IPS-15b (cell line): ENCODE results near the gene NMNAT2.

Source experiments
- H3K27me3 ChIP-seq: one replicate; pipeline ENCODE4 v1.6.1; 2013; ENCODE audit warnings: low read length; ENCODE audit not compliant: control insufficient read depth, insufficient read depth
- H3K36me3 ChIP-seq: one replicate; pipeline ENCODE4 v1.6.1; 2013; ENCODE audit warnings: low read length; ENCODE audit not compliant: control insufficient read depth, insufficient read depth
- H3K4me1 ChIP-seq: one replicate; pipeline ENCODE4 v1.6.1; 2013; ENCODE audit warnings: mild to moderate bottlenecking, low read length; ENCODE audit not compliant: control insufficient read depth, insufficient read depth
- H3K4me3 ChIP-seq: one replicate; pipeline ENCODE4 v1.5.1; 2013; ENCODE audit warnings: low read depth, low read length
- H3K9ac ChIP-seq: one replicate; pipeline ENCODE4 v1.6.1; 2013; ENCODE audit warnings: low read depth, mild to moderate bottlenecking, low read length
- H3K9me3 ChIP-seq: one replicate; pipeline ENCODE4 v1.6.1; 2013; ENCODE audit warnings: mild to moderate bottlenecking, low read length; ENCODE audit not compliant: control insufficient read depth, insufficient read depth

Gene NMNAT2

DNA sequence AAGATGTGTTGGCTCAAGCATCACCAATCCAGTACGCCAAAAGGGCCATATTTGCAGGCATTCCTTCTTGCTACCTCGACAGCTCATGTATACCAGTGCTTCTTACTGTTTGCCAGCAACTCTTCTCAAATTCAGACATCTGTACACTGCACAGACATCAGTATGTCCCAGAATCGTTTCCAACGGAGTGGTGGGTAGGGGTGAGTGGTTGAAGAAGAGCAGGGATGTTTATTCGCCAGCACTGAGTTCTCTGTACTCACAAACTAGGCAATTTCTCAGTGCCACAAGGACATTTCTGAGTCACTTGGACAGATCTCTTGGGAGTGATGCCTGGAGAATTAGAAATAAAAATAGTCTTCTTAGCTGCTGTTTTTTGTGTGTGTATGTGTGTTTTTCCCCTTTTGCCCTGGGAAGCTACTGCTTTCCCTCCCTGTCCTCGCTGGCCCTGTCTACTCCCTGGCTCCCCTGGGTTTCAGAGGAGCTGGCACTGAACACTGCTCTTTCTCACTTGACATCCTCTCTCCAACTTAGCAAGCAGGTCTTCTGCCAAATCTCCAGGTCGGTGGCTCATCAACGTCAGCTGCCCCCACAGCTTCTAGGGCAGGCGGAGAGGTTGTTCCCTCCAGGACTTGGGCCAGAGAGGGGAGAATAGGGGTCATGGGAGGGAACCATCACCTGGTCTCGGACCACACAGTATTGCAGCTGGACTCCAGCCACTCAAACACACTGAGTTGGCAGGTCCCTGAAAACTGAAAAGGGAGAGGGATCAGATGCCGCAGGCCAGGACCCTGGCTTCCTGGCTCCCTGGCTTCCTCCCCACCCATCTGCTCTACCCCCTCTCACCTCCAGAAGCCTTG lies 90.5 kb downstream of the NMNAT2 start:
- Histone ChIP-seq H3K9ac (no peak overlapping the region), H3K27me3 (no peaks in the 10 kb centered on the region), H3K9me3 (no peaks in the 10 kb centered on the region), H3K36me3 (no peaks in the 10 kb centered on the region), H3K4me1 (peaks cover 21% of the 10 kb centered on the region), H3K4me3 (no peak overlapping the region)

DNA sequence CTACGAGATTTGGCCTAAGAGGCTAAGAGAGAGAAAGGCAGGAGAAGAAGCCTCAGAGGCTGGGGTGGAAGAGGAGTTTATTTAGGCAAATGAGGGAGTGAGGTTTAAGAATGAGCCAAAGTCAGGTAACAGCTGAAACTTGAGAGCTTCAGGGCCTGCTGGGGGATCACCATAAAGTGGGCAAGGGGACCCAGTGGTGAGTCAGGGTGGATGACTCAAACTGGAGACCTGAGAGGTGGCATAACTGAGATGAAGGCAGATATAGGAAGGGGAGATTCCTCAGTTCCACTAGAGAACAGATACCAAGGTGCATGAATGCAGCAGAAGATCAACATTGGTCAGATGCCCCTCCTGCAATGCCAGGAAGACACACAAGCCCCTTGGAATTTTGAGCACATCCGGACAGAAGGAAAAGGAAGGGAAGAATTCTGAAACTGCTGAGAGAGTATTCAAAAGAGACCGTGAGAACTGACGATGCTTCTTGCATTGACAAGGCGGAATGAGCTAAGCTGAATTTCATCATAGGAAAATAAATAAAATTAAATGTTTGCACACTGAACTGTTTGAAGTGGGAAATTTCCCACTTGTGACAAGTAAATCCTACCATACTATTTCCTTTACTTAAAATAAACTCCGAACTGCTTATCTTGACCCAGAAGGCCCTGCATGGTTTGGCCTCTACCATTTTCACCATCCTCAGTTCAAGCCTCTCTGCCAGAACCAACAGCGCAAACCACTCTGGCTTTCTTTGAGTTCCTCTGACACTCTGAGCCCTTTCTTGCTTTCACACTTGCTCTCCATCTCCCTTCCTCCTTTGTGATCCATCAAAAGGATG lies 94.1 kb downstream of the NMNAT2 start:
- H3K27me3 ChIP-seq = no peaks in the 10 kb centered on the region
- H3K9ac ChIP-seq = no peak overlapping the region
- H3K9me3 ChIP-seq = no peaks in the 10 kb centered on the region
- H3K36me3 ChIP-seq = no peaks in the 10 kb centered on the region
- peaks cover 14% of the 10 kb centered on the region for H3K4me1 ChIP-seq
- no peak overlapping the region for H3K4me3 ChIP-seq

DNA sequence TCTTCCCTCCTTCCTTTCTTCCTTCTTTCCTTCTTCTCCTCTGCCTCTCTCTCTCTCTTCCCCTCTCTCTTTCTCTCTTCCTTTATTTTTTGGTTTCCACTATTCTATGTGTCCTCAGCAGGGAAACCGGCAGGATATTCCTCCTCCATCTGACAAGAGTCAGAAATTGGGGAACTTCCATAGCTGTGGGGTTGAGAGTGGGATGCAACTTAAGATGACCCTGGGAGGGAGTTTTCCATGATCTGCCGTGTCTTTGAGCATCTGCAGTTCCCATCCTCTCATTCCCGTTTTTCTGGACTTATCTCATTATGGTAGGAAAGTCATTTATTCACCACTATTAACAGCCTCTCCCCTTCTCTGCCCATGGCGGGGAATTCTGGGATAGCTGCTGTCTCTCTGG lies 98.6 kb downstream of the NMNAT2 start:
- Histone ChIP-seq H3K27me3 (no peaks in the 10 kb centered on the region), H3K4me3 (no peak overlapping the region)

DNA sequence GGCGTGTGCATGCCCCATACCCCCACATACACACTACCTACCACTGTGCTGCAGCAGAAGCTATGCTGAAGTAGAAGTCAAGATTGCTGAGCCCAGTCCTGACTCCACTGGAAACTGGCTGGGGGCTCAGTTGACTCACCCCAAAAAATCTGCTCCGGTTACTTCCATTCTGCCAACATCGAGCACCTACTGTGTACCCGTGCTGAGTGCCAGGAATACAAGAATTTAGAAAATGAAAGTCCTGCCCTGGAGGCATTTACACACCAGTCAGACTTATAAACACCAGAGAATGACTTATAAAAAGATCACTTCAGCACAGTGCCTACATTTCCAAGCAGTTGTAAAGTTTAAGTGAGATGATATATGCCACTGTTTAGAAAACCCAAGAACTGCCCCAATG lies 99.1 kb downstream of the NMNAT2 start:
- no peak overlapping the region for H3K9ac ChIP-seq
- no peak overlapping the region for H3K4me3 ChIP-seq
- H3K4me1 ChIP-seq = peaks cover 17% of the 10 kb centered on the region
- H3K27me3 ChIP-seq = no peaks in the 10 kb centered on the region
- no peaks in the 10 kb centered on the region for H3K36me3 ChIP-seq
- no peaks in the 10 kb centered on the region for H3K9me3 ChIP-seq

More for the DNA sequence above, 98.6 kb downstream of the NMNAT2 start:
- peaks cover 16% of the 10 kb centered on the region for H3K4me1 ChIP-seq
- H3K9me3 ChIP-seq = no peaks in the 10 kb centered on the region
- no peak overlapping the region for H3K9ac ChIP-seq
- H3K36me3 ChIP-seq = no peaks in the 10 kb centered on the region

DNA sequence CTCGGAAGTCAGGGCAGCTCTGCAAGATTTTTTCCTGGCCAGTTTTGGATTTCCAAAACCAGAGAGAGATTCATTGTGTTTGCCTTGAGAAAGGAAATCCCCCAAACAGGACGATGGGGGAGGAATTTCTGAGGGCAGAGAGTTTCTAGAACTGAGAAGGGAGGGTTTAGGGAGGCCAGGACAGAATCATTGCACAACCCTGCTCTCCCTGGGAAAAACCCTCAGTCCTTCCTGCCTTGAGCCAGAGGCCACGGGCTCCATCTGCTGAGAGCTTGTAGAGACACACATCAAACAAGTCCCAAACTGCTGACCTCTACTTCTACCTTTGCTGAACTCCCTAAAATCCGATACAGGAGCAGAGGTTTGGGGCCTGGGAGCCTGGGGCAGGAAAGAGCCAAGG lies 99.7 kb downstream of the NMNAT2 start:
- Histone ChIP-seq H3K9me3 (no peaks in the 10 kb centered on the region), H3K36me3 (no peaks in the 10 kb centered on the region), H3K27me3 (no peaks in the 10 kb centered on the region), H3K9ac (no peak overlapping the region), H3K4me3 (no peak overlapping the region), H3K4me1 (peaks cover 13% of the 10 kb centered on the region)

DNA sequence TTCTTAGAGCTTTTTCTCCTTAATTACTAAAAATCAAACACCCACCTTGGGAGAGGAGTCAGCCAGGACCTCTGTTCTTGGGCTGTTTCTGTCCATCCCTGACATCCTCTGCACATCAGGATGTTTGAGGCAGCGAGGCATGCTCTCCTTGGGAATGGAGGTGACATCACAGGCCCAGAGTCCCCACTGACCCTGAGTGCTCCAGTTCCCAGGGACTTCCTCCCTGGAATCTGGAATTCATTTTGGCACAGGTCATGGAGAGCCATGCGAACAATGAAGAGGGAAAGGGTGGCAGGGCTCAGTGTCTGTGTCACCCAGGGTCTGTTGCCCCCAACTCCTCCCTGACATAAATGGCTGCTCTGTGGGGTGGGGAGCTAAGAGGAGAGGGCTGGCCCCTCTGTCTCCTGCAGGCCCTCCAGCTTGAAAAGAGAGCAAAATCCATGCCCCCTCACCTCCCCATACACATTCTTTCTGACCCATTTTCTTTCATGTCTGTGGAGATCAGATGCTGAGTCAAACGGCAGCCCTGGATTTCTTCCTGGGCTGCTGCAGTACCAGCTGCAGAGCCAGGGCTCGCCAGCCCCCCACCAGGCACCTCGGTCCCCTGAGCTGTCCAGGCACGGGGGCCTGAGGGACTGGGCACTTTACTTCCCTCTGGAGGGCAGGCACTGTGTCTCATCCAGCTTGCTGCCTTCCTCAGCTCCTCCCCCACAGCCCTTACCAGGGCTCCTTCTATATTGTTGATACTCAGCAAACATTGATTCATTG lies 102.0 kb downstream of the NMNAT2 start:
- Histone ChIP-seq H3K9me3 (no peaks in the 10 kb centered on the region), H3K4me3 (no peak overlapping the region), H3K36me3 (no peaks in the 10 kb centered on the region), H3K4me1 (peaks cover 15% of the 10 kb centered on the region), H3K9ac (no peak overlapping the region), H3K27me3 (no peaks in the 10 kb centered on the region)

DNA sequence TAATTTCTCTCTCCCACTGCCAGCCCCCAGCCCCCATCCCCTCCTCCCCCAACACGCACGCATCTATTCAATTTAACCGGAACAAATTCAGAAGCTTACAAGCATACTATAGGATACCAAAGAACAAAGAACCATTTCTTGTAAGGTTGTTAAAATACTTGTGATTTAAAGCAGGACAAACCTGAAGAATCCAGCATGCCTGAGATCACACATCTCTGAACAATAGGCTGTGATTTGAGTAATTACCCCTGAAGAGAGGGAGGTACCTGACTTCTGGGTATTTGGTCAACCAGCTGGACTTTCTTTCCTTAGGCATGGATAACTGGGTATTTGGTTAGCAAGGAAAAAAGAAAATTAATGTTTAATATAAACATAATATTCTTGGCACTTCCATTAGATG lies 105.1 kb downstream of the NMNAT2 start:
- Histone ChIP-seq H3K27me3 (no peaks in the 10 kb centered on the region), H3K4me1 (peaks cover 5% of the 10 kb centered on the region)

DNA sequence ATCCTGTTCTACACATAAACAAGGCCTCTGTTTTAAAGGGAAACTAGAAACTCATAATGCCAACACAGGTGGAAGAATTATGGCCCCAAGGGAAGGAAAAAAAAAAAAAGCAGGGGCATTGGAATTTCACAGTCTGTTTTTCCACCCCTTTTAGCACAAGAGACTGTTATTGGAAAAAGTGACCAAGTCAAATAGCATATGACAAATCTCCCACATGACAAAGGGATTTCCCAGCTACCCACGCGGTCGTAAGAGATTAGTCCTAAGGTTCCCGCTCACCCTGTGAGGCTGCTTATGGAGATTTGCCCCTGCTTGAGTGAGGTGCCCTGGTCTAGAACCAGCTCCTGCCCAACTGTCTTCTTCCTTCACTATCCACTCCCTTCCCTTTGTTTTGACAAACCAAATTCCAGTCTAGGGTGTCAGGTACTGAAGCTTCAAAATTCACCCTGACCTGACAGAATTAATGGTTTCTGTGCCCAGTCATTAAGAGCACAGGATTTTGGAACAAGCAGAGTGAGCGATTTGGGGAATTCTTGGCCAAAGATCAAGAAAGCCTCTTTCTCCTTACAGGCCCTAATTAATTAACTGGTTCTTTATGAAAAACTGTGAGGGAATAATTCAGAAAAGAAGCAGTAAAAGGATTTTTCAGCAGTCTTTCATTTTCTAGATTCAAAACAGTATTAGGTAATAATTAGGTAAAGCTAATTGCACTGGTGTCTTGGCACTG lies 107.3 kb downstream of the NMNAT2 start:
- no peaks in the 10 kb centered on the region for H3K27me3 ChIP-seq

More for the DNA sequence above, 105.1 kb downstream of the NMNAT2 start:
- no peaks in the 10 kb centered on the region for H3K36me3 ChIP-seq
- H3K9ac ChIP-seq = no peak overlapping the region
- no peak overlapping the region for H3K4me3 ChIP-seq
- no peaks in the 10 kb centered on the region for H3K9me3 ChIP-seq

DNA sequence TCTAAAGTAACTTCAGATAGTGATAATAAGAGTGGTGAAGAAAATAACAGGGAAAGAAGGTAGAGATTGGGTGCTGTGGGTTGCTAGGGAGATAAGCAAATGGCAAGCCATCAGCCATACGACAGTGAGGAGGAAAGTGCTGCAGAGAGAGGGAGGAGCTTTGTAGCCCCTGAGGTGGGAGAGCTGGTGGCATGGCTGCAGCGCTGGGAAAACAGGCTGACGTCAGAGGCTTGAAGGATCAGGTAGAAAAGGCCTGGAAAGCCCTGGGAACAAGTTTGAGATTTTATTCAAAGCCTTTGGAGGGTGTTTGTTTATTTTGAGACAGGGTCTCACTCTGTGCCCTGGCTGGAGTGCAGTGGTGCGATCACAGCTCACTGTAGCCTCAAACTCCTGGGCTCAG lies 109.5 kb downstream of the NMNAT2 start:
- H3K4me3 ChIP-seq = no peak overlapping the region
- H3K4me1 ChIP-seq = peaks cover 17% of the 10 kb centered on the region
- H3K9me3 ChIP-seq = no peaks in the 10 kb centered on the region
- H3K27me3 ChIP-seq = no peaks in the 10 kb centered on the region
- H3K9ac ChIP-seq = no peak overlapping the region
- no peaks in the 10 kb centered on the region for H3K36me3 ChIP-seq

More for the DNA sequence above, 107.3 kb downstream of the NMNAT2 start:
- no peak overlapping the region for H3K9ac ChIP-seq
- no peaks in the 10 kb centered on the region for H3K36me3 ChIP-seq
- H3K4me1 ChIP-seq = peaks cover 8% of the 10 kb centered on the region
- no peak overlapping the region for H3K4me3 ChIP-seq
- no peaks in the 10 kb centered on the region for H3K9me3 ChIP-seq

DNA sequence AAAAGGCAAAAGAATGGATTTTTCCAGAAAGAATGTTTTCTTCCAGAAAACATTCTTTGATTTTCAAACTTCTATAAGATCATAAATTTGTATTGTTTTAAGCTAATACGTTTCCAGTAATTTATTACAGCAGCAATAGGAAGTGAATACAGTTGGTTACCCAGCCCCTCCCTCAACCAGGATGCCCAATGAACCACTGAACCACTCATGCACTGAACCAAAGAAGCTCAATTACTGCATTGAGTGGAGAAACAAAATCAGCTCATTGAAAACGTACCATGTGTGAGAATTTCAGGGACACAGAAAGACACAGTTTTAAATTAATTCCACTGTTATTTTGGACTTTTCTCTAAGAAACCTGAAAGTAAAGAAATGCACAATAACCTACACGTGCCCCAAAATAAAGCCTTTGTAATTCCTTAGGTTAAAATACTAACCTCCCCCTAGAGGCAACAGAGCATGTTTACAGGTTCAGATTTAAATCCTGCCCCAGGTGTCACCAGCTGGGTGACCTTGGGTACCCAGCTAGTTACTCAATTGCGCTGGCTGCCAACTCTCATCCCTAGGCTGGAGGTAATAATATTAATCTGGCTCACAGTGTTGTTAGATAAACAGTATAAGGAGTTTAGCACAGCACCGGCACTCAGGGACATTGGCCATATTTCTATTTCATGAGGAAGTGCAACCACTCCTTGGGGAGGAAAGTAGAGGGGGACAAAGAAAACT lies 111.7 kb downstream of the NMNAT2 start:
- Histone ChIP-seq H3K9me3 (no peaks in the 10 kb centered on the region), H3K36me3 (no peaks in the 10 kb centered on the region), H3K9ac (no peak overlapping the region), H3K27me3 (no peaks in the 10 kb centered on the region), H3K4me3 (no peak overlapping the region), H3K4me1 (peaks cover 30% of the 10 kb centered on the region)
